Stimulated activated CD8-positive, alpha-beta memory T cell treated with anti-CD3 and anti-CD28 coated beads, Interleukin-15, amount 100 ng/mL, for 48 hours (primary cell): Measurements from ENCODE around the gene CLCN1.
"Not testable (repeated sequence)": the region's sequence is repeated elsewhere in the genome, so short reads cannot be mapped to it uniquely, and the experiment has no call there.

Experiments
- DNase-seq, 2 donors: peaks; one replicate each; pipeline ENCODE4 v3.0.0-alpha.2; 2020; ENCODE audit warnings: low read depth in 2 of 2

Gene CLCN1

GRCh38 chr7:143384661-143385631 is 69.0 kb downstream of the CLCN1 start:
- no peak for DNase-seq

GRCh38 chr7:143385891-143386781 is 70.2 kb downstream of the CLCN1 start:
- DNase-seq: no peak

DNA sequence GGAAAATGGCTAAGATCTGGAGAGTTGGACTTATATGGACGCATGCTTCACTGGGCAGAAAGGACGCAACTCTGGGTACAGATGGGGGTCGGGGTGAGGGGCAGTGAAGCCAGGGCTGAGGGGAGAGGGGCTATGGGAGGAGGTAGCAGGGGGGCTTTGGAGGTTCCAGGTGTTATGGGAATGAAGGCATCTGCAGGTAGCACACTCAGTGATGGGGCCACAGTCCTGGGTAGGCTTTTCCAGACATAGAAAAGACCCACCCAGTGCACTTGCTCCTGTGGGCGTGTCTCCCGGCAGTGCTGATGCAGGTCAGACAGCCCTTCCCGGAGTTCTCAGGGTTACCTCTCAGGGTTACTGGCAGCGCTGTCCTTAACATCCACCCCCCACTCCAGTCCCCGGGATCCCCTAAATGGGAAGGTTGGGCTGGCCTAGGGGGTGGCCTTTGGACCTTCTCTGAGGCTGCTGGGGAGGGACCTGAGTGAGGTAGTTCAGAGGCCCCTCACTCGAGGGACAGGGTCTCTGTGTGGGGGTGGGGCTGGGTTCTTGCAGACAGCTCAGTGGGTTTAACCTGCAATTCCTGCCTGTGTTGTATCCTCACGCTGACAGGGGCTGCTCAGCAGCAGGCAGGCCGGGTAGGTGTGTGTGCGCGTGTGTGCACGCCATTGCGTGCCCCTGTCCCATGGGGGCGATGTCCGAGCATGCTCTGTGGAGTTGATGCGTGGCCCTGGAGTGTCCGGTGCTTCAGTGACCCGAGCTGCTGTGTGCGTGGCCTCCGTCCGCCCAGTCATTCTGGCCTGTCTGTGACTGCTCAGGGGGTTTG is 71.5 kb downstream of the CLCN1 start:
- DNase-seq: no peak

DNA sequence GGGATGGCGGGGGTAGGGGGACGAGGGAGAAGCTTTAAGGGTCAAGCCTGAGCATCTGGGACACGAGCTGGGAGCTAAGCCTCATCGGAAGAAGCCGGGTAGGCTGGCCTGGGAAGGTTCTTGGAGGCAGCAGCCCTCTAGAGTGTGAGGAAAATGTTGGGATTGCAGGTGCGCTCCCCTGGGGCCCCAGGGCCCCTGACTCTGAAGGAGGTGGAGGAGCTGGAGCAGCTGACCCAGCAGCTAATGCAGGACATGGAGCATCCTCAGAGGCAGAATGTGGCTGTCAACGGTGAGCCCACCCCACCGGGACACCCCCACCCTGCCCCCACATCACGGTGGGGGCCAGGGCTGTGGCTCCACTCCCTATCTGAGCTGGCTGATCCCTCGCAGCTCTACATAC is 72.1 kb downstream of the CLCN1 start:
- DNase-seq: no peak

- no peak for DNase-seq
Measured at GRCh38 chr7:143388491-143389101, 72.7 kb downstream of the CLCN1 start.

GRCh38 chr7:143389316-143390103 is 73.6 kb downstream of the CLCN1 start:
- no peak for DNase-seq

DNA sequence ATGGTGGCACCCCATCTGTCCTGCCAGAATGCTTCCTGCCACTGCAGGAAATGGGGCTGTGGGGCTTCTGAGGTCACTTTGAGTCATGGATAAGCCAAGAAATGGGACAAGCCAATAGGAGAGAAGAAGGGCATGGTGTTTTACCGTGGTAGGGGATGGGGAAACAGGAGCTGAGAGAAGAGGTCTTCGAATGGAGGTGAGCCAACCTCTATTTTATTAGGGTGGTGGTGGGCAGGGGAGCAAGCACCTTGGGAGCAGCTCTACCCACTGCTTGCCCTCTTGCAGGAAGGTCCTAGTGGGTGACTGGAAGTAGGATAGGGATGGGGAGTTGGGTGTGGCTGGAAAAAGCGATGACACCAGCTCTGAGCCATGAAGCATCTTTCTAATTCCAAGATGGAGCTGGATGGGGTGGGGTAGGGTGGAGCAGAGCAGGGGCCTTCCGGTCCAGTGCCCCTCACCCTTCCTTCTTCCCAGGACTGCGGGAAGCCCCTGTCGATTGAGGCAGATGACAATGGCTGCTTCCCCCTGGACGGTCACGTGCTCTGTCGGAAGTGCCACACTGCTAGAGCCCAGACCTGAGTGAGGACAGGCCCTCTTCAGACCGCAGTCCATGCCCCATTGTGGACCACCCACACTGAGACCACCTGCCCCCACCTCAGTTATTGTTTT is 74.3 kb downstream of the CLCN1 start:
- DNase-seq: no peak

GRCh38 chr7:143390773-143391317 is 74.9 kb downstream of the CLCN1 start:
- no peak for DNase-seq

- DNase-seq: no peak
Measured at GRCh38 chr7:143391462-143392404, 75.8 kb downstream of the CLCN1 start.

GRCh38 chr7:143392427-143392826 is 76.5 kb downstream of the CLCN1 start:
- DNase-seq: not testable (repeated sequence)

DNA sequence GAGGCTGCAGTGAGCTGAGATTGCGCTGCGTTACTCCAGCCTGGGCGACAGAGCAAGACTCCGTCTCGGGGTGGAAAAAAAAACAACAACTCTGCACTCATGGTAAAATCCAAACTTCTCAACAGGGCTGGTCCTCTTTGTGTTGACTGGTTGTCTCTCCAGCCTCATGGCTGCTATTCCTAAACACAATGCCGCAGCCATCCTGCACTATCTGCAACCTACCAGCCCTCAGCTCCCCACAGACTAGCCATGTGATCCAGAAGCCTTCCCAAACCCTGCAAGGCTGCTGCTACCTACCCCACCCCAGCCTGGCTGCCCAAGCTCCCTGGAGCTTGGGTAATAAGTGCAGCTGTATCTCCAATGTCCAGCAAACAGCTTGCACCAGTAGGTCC is 77.0 kb downstream of the CLCN1 start:
- no peak for DNase-seq

DNA sequence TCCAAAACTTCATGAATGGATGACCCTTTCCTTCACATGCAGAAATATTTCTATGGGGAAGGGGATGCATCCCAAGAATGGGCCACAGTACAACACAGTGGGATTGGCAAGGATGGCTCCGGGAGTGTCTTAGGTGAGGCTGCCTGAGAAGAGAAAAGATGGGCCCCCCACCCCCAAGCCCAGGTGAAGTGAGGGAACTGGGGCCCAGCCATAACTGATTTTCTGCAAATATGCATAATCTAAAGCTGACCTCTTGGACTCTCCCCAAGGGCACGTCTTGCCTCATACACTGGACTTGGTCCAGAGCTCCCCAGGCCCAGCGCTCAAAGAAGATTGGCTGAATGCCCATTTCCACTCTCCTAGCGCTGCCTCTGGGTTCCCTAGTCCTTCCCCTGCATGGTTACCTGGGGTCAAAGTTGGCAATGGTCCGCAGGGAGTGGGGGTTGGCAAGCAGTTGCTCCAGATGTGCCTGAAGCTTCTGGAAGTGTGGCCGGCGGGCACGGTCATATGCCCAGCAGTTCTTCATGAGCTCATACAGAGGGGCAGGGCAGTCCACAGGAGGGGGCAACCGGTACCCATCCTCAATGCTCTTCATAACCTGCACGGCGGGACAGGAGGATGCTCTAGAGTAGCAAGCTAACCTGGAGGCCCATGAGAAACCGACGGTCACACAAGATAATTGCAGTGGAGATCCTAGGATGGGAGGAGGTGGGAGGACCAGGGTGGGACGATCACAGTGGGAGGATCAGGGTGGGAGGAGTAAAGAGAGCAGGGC is 77.5 kb downstream of the CLCN1 start:
- DNase-seq: no peak

- DNase-seq: no peak
Measured at GRCh38 chr7:143394068-143394467, 78.2 kb downstream of the CLCN1 start.

GRCh38 chr7:143394777-143395176 is 78.9 kb downstream of the CLCN1 start:
- no peak for DNase-seq

- DNase-seq: no peak
Measured at GRCh38 chr7:143395187-143396149, 79.6 kb downstream of the CLCN1 start.

DNA sequence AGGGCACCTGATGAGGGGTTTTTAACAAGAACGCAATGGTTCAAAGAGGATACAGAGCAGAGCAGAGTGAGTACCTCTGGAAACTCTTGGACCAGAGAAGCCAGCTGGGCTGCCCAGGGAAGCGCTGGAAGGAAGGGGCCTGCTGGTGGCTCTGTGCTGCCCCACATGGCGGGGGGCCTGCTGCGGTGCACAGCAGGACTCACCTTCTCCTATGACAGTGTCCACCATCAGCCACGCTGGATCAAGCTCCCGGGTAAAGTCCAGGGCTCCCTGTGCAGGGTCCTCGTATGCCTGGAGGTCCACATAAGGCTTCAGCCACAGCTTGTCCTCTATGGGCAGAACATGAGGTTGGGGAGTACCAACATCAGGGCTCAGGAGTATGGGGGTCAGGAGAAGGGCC is 80.3 kb downstream of the CLCN1 start:
- no peak for DNase-seq
